ENCODE measurements around the gene DPP8. TPM values are rescaled to one million over a fixed set of nuclear protein-coding genes. Genes with fewer than 3 reads are reported as not detected.

DPP8 gene
- total and polyA plus RNA-seq, 2 donors (not counting 3 experiments of a cell fraction or from before 2014, with no cell fraction given), result 12.1 to 35.3 TPM

GRCh38 chr15:65470866-65471265 is 46.6 kb downstream of the DPP8 start:
- DNase-seq (ENCODE audit: low read depth, low spot score), result no peak
- H3K4me2 ChIP-seq (ENCODE audit: insufficient read depth, low read length), result no peak overlapping the region
- H3K79me2 ChIP-seq (ENCODE audit: control insufficient read depth, insufficient read depth, low read length), result no peaks in the 10 kb centered on the region
- H3K36me3 ChIP-seq (ENCODE audit: control insufficient read depth in 2 of 2, extremely low read depth in 1 of 2, insufficient read depth in 2 of 2, low read length in 2 of 2), result peaks cover 10 to 17% of the 10 kb centered on the region in 2 experiments
- no peaks in the 10 kb centered on the region for H3K27me3 ChIP-seq (ENCODE audit: control insufficient read depth in 2 of 2, insufficient read depth in 2 of 2, low read length in 2 of 2)
- dilution Hi-C loops (cut with MboI; ENCODE audit: extremely low pct_ligation_motif_present, low sequenced_read_pairs), result no loop called here
- H4K20me1 ChIP-seq (replicated peaks; ENCODE audit: control insufficient read depth, extremely low read depth, insufficient read depth, low read length), result no peaks in the 10 kb centered on the region
- no peak for TF ChIP-seq CTCF (IDR thresholded peaks at IDR 0.05; ENCODE audit: extremely low read depth in 1 of 2, insufficient read depth in 1 of 2, low read depth in 1 of 2, low read length in 2 of 2)
- no peak for TF ChIP-seq POLR2AphosphoS5 (IDR thresholded peaks at IDR 0.05; ENCODE audit: insufficient read depth, low read depth, low read length)
- peak; percentile 20 for TF ChIP-seq JUN (IDR thresholded peaks at IDR 0.05; ENCODE audit: borderline replicate concordance, insufficient read depth, insufficient read length, low read depth)
- no peak for TF ChIP-seq POLR2A (IDR thresholded peaks at IDR 0.05; ENCODE audit: low read depth, low read length)
- no peak for TF ChIP-seq MAX (IDR thresholded peaks at IDR 0.05; ENCODE audit: insufficient read depth, insufficient read length)
- no peaks in the 10 kb centered on the region for H3K4me1 ChIP-seq (ENCODE audit: control insufficient read depth, extremely low read depth, insufficient read depth, low read length)
- H3K4me3 ChIP-seq (replicated peaks in 1 of 3; ENCODE audit: insufficient read depth in 1 of 3, low read depth in 1 of 3, low read length in 3 of 3), result no peak overlapping the region
- H2AFZ ChIP-seq (ENCODE audit: low read depth, low read length), result no peak overlapping the region
- no peaks in the 10 kb centered on the region for H3K9me3 ChIP-seq (replicated peaks; ENCODE audit: control insufficient read depth, insufficient read depth, low read length)
- H3K9me1 ChIP-seq (replicated peaks; ENCODE audit: control insufficient read depth, extremely low read depth, insufficient read depth, low read length), result no peaks in the 10 kb centered on the region
- ChIA-PET POLR2A (interaction anchor here (0.7 kb wide), 1 partner anchor 50 kb away, joined by 4 read pairs; no protein-coding TSS in a partner anchor), CTCF (no interaction called here)
- BruUV-seq (replicated peaks), result no TSS peak
- intact Hi-C loops (cut with micrococcal nuclease), result no loop called here
- FAIRE-seq, result no peak
- no peak overlapping the region for H3K9ac ChIP-seq (replicated peaks; ENCODE audit: extremely low read depth, insufficient read depth, low read length)
- no peak overlapping the region for H3K27ac ChIP-seq (ENCODE audit: insufficient read depth, low read depth, low read length)

Data from endothelial cell of umbilical vein (primary cell).